Stomach smooth muscle (tissue), 2 donors: ENCODE measurements around the gene DDX10.
A peak's percentile ranks its signal among the peaks of the same experiment; 100 is the strongest.

Experiments
- H3K27ac ChIP-seq: one replicate; pipeline ENCODE4 v1.7.0; 2013; ENCODE audit warnings: mild to moderate bottlenecking, low read length, inconsistent platforms
- H3K27me3 ChIP-seq, 2 donors: one replicate each; pipeline ENCODE4 v1.7.0; 2013; ENCODE audit warnings: low read length in 2 of 2; ENCODE audit not compliant: insufficient read depth in 2 of 2, control insufficient read depth in 1 of 2
- H3K36me3 ChIP-seq, 2 donors: one replicate each; pipeline ENCODE4 v1.7.0; 2013; ENCODE audit warnings: low read length in 2 of 2; ENCODE audit not compliant: control insufficient read depth in 2 of 2, insufficient read depth in 2 of 2
- H3K4me1 ChIP-seq: one replicate; pipeline ENCODE4 v1.7.0; 2013; ENCODE audit warnings: low read length; ENCODE audit not compliant: control insufficient read depth, insufficient read depth
- H3K4me3 ChIP-seq, 2 donors: one replicate each; pipeline ENCODE4 v1.7.0; 2013; ENCODE audit warnings: low read length in 2 of 2
- H3K9ac ChIP-seq, 2 donors: one replicate each; pipeline ENCODE4 v1.7.0; 2013; ENCODE audit warnings: low read length in 2 of 2, mild to moderate bottlenecking in 1 of 2
- H3K9me3 ChIP-seq, 2 donors: one replicate each; pipeline ENCODE4 v1.7.0; 2013; ENCODE audit warnings: low read length in 2 of 2; ENCODE audit not compliant: control insufficient read depth in 2 of 2
- donor health status: healthy.
- donor health status: Pancreatic carcinoma.

DDX10 gene

DNA sequence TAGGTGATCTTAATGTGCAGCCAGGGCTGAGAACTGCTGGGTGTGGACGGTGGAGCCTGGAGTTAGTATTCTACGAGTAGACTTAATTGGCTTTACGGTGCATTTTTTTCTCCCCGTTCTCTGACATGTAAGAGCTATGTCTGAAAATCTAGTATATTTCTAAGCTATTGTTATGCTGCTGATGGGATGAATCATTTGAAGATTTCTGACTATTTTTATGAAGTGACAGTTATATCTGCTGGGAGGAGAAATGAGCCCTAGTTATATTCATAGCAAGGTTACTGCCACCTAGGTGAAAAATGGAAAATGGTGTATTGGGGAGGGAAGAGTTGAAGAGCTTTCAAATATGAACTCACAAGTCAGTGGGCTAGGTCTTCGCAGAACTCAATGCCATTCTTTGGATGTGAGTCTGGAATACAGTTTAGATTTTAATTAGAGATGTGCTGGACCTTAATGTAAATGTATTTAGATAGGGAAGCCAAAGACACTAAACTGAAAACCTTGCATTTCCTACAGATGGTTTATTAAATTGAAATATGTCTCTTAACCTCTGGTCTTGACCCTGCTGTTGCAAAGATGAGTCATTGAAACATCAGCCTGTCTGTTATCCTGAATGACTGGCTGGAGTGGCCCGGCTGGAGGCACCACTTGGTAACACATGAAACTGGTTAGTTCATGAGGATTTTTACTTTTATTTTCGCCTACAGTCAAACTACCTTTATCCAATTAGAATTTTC is 293.7 kb downstream of the DDX10 start:
- Histone ChIP-seq H3K27ac (no peak overlapping the region), H3K4me1 (no peaks in the 10 kb centered on the region), H3K9ac (no peak overlapping the region), H3K9me3 (no peaks in the 10 kb centered on the region), H3K4me3 (no peak overlapping the region), H3K36me3 (no peaks in the 10 kb centered on the region), H3K27me3 (peaks cover 0 to 4% of the 10 kb centered on the region in 2 donors)

GRCh38 chr11:108959105-108959761 is 294.4 kb downstream of the DDX10 start:
- Histone ChIP-seq H3K27me3 (peaks cover 0 to 4% of the 10 kb centered on the region in 2 donors), H3K9ac (no peak overlapping the region), H3K4me3 (no peak overlapping the region), H3K9me3 (no peaks in the 10 kb centered on the region), H3K36me3 (no peaks in the 10 kb centered on the region), H3K27ac (no peak overlapping the region), H3K4me1 (no peaks in the 10 kb centered on the region)

DNA sequence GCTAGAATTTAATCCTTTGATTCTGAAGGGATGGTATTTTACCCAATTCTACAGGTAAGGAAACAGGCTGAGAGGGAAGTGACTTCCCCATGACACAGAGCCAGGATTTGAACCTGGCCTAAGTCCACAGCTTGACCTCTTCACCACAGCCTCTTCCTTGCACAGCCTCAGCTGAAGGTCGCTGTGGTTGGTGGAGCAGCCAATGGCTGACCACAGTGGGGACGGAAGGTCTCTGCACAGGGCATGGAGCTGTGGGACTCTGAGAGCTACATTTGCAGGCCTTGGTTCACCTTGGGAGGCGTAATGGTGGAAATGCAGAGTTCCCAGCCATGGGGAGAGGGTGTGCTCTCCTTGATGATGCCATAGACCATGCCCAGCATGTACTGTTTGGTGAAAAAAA is 295.0 kb downstream of the DDX10 start:
- Histone ChIP-seq H3K4me1 (no peaks in the 10 kb centered on the region), H3K9me3 (no peaks in the 10 kb centered on the region), H3K27me3 (peaks cover 0 to 4% of the 10 kb centered on the region in 2 donors), H3K36me3 (no peaks in the 10 kb centered on the region), H3K4me3 (no peak overlapping the region), H3K9ac (no peak overlapping the region), H3K27ac (no peak overlapping the region)

GRCh38 chr11:108960501-108960900 is 295.6 kb downstream of the DDX10 start:
- Histone ChIP-seq H3K9me3 (no peaks in the 10 kb centered on the region), H3K36me3 (no peaks in the 10 kb centered on the region), H3K27me3 (peaks cover 0 to 4% of the 10 kb centered on the region in 2 donors), H3K9ac (no peak overlapping the region), H3K4me3 (no peak overlapping the region), H3K4me1 (no peaks in the 10 kb centered on the region), H3K27ac (no peak overlapping the region)

DNA sequence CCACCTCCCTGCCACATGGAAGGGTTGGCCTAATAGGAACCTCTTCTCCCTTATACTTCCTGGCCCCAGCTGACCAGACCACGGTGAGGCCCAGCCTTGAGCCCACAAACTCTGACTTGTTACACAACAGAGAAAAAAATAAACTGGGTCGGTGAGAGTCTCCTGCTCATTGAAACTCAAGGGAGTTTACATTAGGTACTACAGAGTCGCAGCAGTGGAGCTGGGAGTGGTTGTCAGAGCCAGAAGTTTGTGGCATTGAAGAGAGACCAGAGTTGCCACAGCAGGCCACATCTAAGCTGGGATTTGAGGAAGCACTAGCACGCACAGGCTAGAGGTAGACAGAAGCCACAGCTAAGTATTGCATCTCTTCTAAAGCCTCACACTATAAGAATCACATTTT is 296.2 kb downstream of the DDX10 start:
- Histone ChIP-seq H3K27ac (no peak overlapping the region), H3K27me3 (peaks cover 0 to 4% of the 10 kb centered on the region in 2 donors)

GRCh38 chr11:108963118-108963517 is 298.2 kb downstream of the DDX10 start:
- Histone ChIP-seq H3K27ac (no peak overlapping the region), H3K4me1 (peaks cover 10% of the 10 kb centered on the region), H3K4me3 (no peak overlapping the region), H3K36me3 (no peaks in the 10 kb centered on the region), H3K9ac (no peak overlapping the region), H3K27me3 (peaks cover 0 to 4% of the 10 kb centered on the region in 2 donors), H3K9me3 (no peaks in the 10 kb centered on the region)

More for the DNA sequence above, 296.2 kb downstream of the DDX10 start:
- Histone ChIP-seq H3K9me3 (no peaks in the 10 kb centered on the region), H3K4me3 (no peak overlapping the region), H3K4me1 (no peaks in the 10 kb centered on the region), H3K9ac (no peak overlapping the region), H3K36me3 (no peaks in the 10 kb centered on the region)

GRCh38 chr11:108965306-108966001 is 300.6 kb downstream of the DDX10 start:
- Histone ChIP-seq H3K27ac (no peak overlapping the region), H3K4me1 (peaks cover 13% of the 10 kb centered on the region), H3K9ac (no peak overlapping the region), H3K36me3 (no peaks in the 10 kb centered on the region), H3K9me3 (no peaks in the 10 kb centered on the region), H3K4me3 (no peak overlapping the region), H3K27me3 (peaks cover 0 to 4% of the 10 kb centered on the region in 2 donors)

GRCh38 chr11:108966206-108966605 is 301.3 kb downstream of the DDX10 start:
- H3K4me1 ChIP-seq, result peaks cover 13% of the 10 kb centered on the region
- H3K36me3 ChIP-seq, result no peaks in the 10 kb centered on the region
- H3K4me3 ChIP-seq, result no peak overlapping the region
- H3K9me3 ChIP-seq, result no peaks in the 10 kb centered on the region
- peaks cover 0 to 4% of the 10 kb centered on the region in 2 donors for H3K27me3 ChIP-seq
- H3K9ac ChIP-seq, result no peak overlapping the region
- no peak overlapping the region for H3K27ac ChIP-seq

DNA sequence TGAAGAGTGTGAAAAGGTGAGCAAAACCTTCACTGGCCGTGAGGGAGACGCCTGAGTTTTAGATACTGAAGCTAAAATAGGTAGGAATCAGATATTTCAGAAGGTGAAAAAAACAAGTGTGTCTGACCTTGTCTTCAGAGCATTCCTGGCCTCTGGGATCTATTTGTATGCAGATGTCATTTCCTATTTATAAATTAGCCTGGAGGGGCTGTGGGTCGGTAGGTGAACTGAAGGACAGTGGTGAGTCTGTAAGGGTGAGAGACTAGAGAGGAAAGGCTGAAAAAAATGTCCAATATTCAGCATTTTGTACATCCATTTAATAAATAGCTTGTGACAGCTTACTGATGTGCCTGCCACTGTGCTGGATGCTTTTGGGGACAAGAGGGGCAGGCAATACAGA is 302.1 kb downstream of the DDX10 start:
- H3K27me3 ChIP-seq, result peaks cover 0 to 4% of the 10 kb centered on the region in 2 donors
- H3K36me3 ChIP-seq, result no peaks in the 10 kb centered on the region
- no peak overlapping the region for H3K27ac ChIP-seq
- H3K9ac ChIP-seq, result no peak overlapping the region
- no peaks in the 10 kb centered on the region for H3K9me3 ChIP-seq
- H3K4me3 ChIP-seq, result peak overlapping the region; percentile 28 to 52
- peaks cover 13% of the 10 kb centered on the region for H3K4me1 ChIP-seq

DNA sequence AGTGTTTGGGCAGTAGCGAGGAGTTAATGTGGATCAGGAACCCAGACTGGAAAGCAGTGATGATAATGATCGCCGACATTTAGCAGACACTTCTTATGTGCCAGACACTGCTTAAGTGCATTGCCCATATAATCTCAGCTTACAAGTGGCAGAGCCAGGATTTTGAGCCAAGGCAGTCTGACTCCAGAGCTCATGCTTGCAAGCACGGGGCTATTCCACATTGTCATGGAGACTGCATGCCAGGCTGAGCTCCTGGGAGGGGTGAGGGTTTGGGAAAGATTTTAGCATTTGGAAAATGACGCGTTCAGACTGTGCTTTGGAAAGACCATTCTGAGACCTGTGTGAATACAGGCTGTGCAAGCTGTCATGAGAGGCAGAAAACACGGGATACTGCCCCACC is 302.7 kb downstream of the DDX10 start:
- Histone ChIP-seq H3K9ac (no peak overlapping the region), H3K27ac (peak overlapping the region; percentile 66), H3K27me3 (peaks cover 0 to 3% of the 10 kb centered on the region in 2 donors), H3K9me3 (no peaks in the 10 kb centered on the region), H3K36me3 (no peaks in the 10 kb centered on the region), H3K4me3 (peak overlapping the region; percentile 28 to 52), H3K4me1 (peaks cover 13% of the 10 kb centered on the region)
